Esophagus squamous epithelium (tissue), 5 donors: ENCODE results near the gene TPM4. TPM values are rescaled to one million over a fixed set of nuclear protein-coding genes. Genes with fewer than 3 reads are reported as not detected.

Experiments
- DNase-seq: peaks from one replicate; lab custom pipeline; 2025; lab: John Stamatoyannopoulos, UW
- H3K27ac ChIP-seq, 4 donors: fragments of 200-600 bp; sonication (generic); one replicate each; pipeline ENCODE4 v1.5.1; 2016 to 2019; ENCODE audit warnings: mild to moderate bottlenecking in 1 of 4
- H3K27me3 ChIP-seq, 4 donors: fragments of 200-600 bp; sonication (generic); 1 replicate in 3 of 4; 2 replicates in 1 of 4; pipeline versions ENCODE4 v1.5.1 to v1.6.0; 2017 to 2021; ENCODE audit warnings: antibody characterized with exemption in 1 of 4
- H3K36me3 ChIP-seq, 3 donors: fragments of 200-600 bp; sonication (generic); one replicate each; pipeline ENCODE4 v1.5.1; 2016 to 2019
- H3K4me1 ChIP-seq, 3 donors: fragments of 200-600 bp; sonication (generic); one replicate each; pipeline ENCODE4 v1.5.1; 2017 to 2019
- H3K4me3 ChIP-seq, 4 donors: fragments of 200-600 bp; sonication (generic); 1 replicate in 3 of 4; 2 replicates in 1 of 4; pipeline ENCODE4 v1.5.1; 2016 to 2019; ENCODE audit warnings: mild to moderate bottlenecking in 2 of 4, moderate library complexity in 1 of 4
- H3K9me3 ChIP-seq, 3 donors: fragments of 200-600 bp; sonication (generic); one replicate each; pipeline ENCODE4 v1.5.1; 2016 to 2019
- POLR2A ChIP-seq, 4 donors: fragments of 450-650 bp; IDR thresholded peaks; one replicate each; pipeline ENCODE4 v1.6.1; 2017; ENCODE audit warnings: antibody characterized with exemption in 4 of 4, mild to moderate bottlenecking in 4 of 4, moderate library complexity in 3 of 4
- WGBS, 2 donors: methylation state at CpG; one replicate each; pipeline ENCODE4 v1.1.5; 2018; 5-methylcytosine and 5-hydroxymethylcytosine counted together
- intact Hi-C: fragments of 100-400 bp; cut with DNase I; formaldehyde crosslinking; loops from one replicate; pipeline ENCODE4 v1.15.0; 2022
- total RNA-seq, 4 donors: library from RNA; depleted of rRNA; stranded (reverse); fragments of >200 nt; gene quantifications; one replicate each; pipeline ENCODE4 v1.1.0, GENCODE V29; 2016
- TF ChIP-seq, protein P1 (sequence below), 6 experiments: fragments of 450-650 bp in 4 of 6; fragments of 200-600 bp in 2 of 6; sonication (generic) in 2 of 6; IDR thresholded peaks; one replicate each; pipeline ENCODE4 v1.5.1; 2016 to 2019; ENCODE audit warnings: antibody characterized with exemption in 6 of 6, mild to moderate bottlenecking in 4 of 6, moderate library complexity in 4 of 6
- donor health status: DM: yes; HTN: yes; CAD: no.

The TPM4 gene
- total RNA-seq, 4 donors from 2014 or later: 307 to 577 (median 369) TPM

DNA sequence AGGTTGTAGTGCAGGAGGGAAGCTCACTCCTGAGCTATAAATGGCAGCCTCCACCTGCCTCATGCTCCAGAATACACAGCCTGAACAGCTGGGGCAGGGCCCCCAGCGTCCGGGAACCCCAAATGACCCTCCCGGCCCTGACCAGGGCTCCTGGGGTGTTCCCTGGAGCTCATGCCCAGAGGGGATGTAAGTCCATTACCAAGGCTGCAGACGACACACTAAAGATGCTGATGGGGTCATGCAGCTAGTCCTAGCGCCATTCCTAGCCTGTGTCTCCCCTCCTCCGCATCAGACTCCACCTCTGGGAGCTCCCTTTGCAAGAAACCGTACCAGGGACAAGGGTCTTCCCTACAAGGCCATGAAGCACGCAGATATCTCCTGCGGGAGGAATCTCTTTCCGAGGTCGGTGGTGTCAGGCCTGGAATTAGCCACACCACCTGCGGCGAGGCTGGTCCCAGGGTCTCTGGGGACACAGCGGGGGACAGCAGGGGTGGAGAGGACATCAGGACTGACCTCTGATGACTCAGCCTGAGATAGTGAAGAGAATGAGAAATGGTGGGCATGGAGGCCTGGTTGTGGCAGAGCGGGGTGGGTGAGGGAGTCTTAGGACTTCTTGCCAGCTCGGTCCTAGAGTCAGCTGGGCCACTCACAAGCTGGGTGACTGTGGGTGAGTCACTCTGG is 11.9 kb upstream of the TPM4 start:
- peaks cover 4 to 51% (median 26%) of the 10 kb centered on the region in 3 donors for H3K4me1 ChIP-seq
- no peaks in the 10 kb centered on the region for H3K9me3 ChIP-seq
- intact Hi-C loops: loop anchor here (10.0 kb wide), 1 partner anchor 50 kb away; the partner anchor contains the start of gene RAB8A
- no peak overlapping the region for H3K4me3 ChIP-seq
- H3K27me3 ChIP-seq: no peaks in the 10 kb centered on the region
- H3K27ac ChIP-seq: peak overlapping the region; percentile 23 to 99 (median 92)
- DNase-seq: no peak
- WGBS, 2 donors: 78 to 93% methylated on average over 3 to 9 of the region's 16 CpGs
- no peaks in the 10 kb centered on the region for H3K36me3 ChIP-seq
- TF ChIP-seq POLR2A (IDR thresholded peaks at IDR 0.05): no peak
- TF ChIP-seq, protein P1, sequence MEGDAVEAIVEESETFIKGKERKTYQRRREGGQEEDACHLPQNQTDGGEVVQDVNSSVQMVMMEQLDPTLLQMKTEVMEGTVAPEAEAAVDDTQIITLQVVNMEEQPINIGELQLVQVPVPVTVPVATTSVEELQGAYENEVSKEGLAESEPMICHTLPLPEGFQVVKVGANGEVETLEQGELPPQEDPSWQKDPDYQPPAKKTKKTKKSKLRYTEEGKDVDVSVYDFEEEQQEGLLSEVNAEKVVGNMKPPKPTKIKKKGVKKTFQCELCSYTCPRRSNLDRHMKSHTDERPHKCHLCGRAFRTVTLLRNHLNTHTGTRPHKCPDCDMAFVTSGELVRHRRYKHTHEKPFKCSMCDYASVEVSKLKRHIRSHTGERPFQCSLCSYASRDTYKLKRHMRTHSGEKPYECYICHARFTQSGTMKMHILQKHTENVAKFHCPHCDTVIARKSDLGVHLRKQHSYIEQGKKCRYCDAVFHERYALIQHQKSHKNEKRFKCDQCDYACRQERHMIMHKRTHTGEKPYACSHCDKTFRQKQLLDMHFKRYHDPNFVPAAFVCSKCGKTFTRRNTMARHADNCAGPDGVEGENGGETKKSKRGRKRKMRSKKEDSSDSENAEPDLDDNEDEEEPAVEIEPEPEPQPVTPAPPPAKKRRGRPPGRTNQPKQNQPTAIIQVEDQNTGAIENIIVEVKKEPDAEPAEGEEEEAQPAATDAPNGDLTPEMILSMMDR (IDR thresholded peaks at IDR 0.05): no peak

DNA sequence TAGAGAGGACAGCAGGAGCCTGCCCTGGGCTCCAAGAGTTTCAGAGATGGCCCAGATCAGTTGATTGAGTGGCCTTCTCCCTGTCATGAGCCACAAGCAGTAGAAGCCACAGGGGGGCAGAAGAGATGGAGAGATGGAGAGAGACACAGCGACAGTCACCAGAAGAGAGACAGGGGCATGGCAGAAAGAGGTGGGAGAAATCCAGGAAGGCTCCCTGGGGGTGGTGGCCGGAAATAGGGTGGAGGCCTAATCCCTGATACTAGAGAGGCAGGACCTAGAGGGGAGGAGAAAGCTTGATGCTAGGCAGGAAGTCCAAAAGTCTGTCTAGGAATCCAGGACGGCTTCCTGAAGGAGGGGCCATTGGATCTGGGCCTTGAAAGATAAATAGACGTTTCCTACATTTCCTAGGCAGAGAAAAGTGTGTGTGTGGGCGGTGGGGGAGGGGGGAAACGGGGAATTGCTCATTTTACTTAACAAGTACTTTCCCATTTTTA is 9.6 kb upstream of the TPM4 start:
- H3K9me3 ChIP-seq: no peaks in the 10 kb centered on the region
- TF ChIP-seq, protein P1 (IDR thresholded peaks at IDR 0.05): peak in 4 of 6 experiments; percentile 9 to 51 (median 34)
- no peak for TF ChIP-seq POLR2A (IDR thresholded peaks at IDR 0.05)
- H3K27me3 ChIP-seq: no peaks in the 10 kb centered on the region
- no peak for DNase-seq
- peaks cover 0 to 8% (median 0%) of the 10 kb centered on the region in 3 donors for H3K36me3 ChIP-seq
- 24 to 47% methylated on average over 3 to 4 of the region's 6 CpGs for WGBS, 2 donors
- peak overlapping the region; percentile 88 to 99 (median 98) for H3K27ac ChIP-seq
- intact Hi-C loops: loop anchor here (10.0 kb wide), 1 partner anchor 48 kb away; the partner anchor contains the start of gene RAB8A
- peaks cover 15 to 74% (median 48%) of the 10 kb centered on the region in 3 donors for H3K4me1 ChIP-seq
- peak overlapping the region in 3 of 4 donors; percentile 72 to 95 (median 75) for H3K4me3 ChIP-seq

DNA sequence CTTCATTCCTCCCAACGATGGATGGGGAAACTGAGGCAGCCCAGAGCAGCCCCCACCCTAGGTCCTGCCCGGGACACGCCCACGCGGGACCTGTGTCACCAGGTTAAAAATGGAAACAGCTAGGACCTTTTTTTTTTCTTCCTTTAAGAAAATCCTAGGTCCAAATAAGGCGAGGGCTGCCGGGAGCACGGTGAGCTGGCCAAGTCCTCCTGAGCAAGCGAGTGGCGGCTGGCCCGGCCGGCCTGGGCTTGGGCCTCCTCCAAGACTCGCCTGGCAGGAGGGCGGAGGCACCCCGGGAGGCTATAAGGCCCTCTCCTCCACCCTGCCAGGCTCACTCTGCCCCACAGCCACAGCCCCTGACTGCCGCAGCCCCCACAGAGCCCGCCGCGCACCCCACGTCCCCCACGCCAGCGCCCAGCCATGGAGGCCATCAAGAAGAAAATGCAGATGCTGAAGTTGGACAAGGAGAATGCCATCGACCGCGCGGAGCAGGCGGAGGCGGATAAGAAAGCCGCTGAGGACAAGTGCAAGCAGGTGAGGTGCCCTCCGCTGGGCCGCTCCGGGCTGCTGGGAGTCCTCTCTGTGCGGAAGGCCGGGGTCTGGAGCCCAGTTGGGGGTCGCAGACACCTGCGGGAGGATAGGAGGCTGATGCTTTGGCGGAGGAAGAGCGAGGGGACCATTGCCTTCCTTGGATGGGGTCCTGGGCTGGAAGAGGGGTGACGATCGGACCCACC is 8.9 kb upstream of the TPM4 start:
- H3K9me3 ChIP-seq: no peaks in the 10 kb centered on the region
- H3K27me3 ChIP-seq: no peaks in the 10 kb centered on the region
- H3K4me3 ChIP-seq: peak overlapping the region; percentile 72 to 95 (median 74)
- peak overlapping the region; percentile 88 to 99 (median 98) for H3K27ac ChIP-seq
- peaks cover 0 to 9% (median 0%) of the 10 kb centered on the region in 3 donors for H3K36me3 ChIP-seq
- intact Hi-C loops: loop anchor here (10.0 kb wide), 1 partner anchor 47 kb away; the partner anchor contains the start of gene RAB8A
- 39 to 48% methylated on average over 16 to 17 of the region's 40 CpGs for WGBS, 2 donors
- DNase-seq: no peak
- peaks cover 21 to 81% (median 55%) of the 10 kb centered on the region in 3 donors for H3K4me1 ChIP-seq
- peak in 2 of 4 donors; percentile 88 to 90 for TF ChIP-seq POLR2A (IDR thresholded peaks at IDR 0.05)
- TF ChIP-seq, protein P1 (IDR thresholded peaks at IDR 0.05): no peak

DNA sequence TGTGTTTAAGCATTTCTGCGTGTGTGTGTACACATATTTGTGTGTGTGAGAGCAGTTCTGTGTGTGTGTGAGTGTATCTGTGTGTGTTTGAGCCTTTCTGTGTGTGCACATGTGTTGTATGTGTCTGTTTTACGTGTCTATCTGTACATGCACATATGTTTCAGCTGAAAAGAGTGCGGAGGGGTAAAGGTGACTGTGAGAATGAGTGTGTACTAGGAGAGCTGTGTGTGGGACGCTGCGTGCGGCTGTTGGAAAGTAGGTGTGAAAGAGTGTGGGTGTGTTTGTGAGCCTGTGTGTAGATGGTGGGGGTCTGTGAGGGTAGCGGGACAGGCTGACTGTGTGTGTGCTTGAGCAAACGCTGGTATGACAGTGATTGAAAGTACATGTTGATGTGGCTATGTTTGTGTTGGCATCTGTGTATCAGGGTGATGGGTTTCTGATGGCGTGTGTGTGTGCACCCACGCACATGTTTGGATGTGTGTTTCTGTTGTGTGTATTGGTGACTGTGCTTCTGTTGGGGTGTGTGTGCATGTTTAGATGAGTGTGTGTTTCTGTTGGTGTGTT is 7.5 kb upstream of the TPM4 start:
- 41 to 42% methylated on average over 10 of the region's 10 CpGs for WGBS, 2 donors
- Histone ChIP-seq H3K36me3 (peaks cover 0 to 18% (median 0%) of the 10 kb centered on the region in 3 donors), H3K27ac (peak overlapping the region; percentile 88 to 99 (median 98)), H3K4me3 (peak overlapping the region; percentile 72 to 95 (median 74)), H3K9me3 (no peaks in the 10 kb centered on the region), H3K4me1 (peaks cover 21 to 86% (median 54%) of the 10 kb centered on the region in 3 donors), H3K27me3 (no peaks in the 10 kb centered on the region)
- intact Hi-C loops: loop anchor here (10.0 kb wide), 1 partner anchor 46 kb away; the partner anchor contains the start of gene RAB8A
- TF ChIP-seq POLR2A (IDR thresholded peaks at IDR 0.05): no peak
- TF ChIP-seq, protein P1 (IDR thresholded peaks at IDR 0.05): no peak
- DNase-seq: no peak
